Measurements from ENCODE around the gene PP2D1.

DNA sequence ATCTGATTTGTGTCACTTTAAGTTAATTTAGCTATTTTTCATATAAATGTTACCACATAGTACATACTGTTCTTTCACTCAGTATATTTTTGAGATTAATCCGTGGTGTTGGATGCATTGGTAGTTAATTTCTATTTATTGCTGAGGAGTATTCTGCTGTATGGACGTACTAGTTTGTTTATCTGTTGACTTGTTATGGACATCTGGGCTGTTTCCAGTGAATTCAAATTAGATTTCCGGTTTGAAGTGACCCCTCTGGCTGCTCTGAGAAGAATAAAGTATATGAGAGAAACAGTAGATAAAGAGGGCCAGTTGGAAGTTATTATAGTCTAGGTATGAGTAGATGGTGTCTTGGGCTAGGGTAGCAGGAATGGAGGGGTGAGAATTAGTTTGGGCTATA lies 43.8 kb upstream of the PP2D1 start:
- TF ChIP-seq CTCF (IDR thresholded peaks at IDR 0.05) (no peak), POLR2A (IDR thresholded peaks at IDR 0.05) (no peak)

Measured in testis (tissue), 2 donors.